HEK293 (cell line): Measurements from ENCODE around the gene PRRT3.

Experiments
- AEBP2 ChIP-seq: fragments of 450-650 bp; formaldehyde crosslinking; IDR thresholded peaks from 2 replicates; pipeline ENCODE4 v1.5.1; 2016; ENCODE audit warnings: missing biosample characterization, missing genetic modification characterization, borderline replicate concordance
- IKZF3 ChIP-seq: fragments of 450-650 bp; IDR thresholded peaks from 2 replicates; pipeline ENCODE4 v1.5.0; 2018; ENCODE audit warnings: missing biosample characterization, mild to moderate bottlenecking, missing genetic modification characterization, moderate library complexity
- KLF9 ChIP-seq: fragments of 450-650 bp; formaldehyde crosslinking; IDR thresholded peaks from 2 replicates; pipeline ENCODE4 v1.5.1; 2016; ENCODE audit warnings: missing biosample characterization, missing genetic modification characterization, low read depth
- MYNN ChIP-seq: fragments of 450-650 bp; formaldehyde crosslinking; IDR thresholded peaks from 2 replicates; pipeline ENCODE4 v1.5.1; 2016; ENCODE audit warnings: missing biosample characterization, missing genetic modification characterization, borderline replicate concordance
- REPIN1 ChIP-seq: fragments of 450-650 bp; formaldehyde crosslinking; IDR thresholded peaks from 2 replicates; pipeline ENCODE4 v1.5.1; 2017; ENCODE audit warnings: missing biosample characterization, missing genetic modification characterization, low read depth
- SALL2 ChIP-seq: fragments of 450-650 bp; formaldehyde crosslinking; IDR thresholded peaks from 2 replicates; pipeline ENCODE4 v1.5.0; 2017; ENCODE audit warnings: missing biosample characterization, mild to moderate bottlenecking, missing genetic modification characterization, borderline replicate concordance
- SCRT1 ChIP-seq: fragments of 450-650 bp; formaldehyde crosslinking; IDR thresholded peaks from 2 replicates; pipeline ENCODE4 v1.5.1; 2016; ENCODE audit warnings: missing biosample characterization, missing genetic modification characterization, borderline replicate concordance
- ZBTB48 ChIP-seq: fragments of 450-650 bp; formaldehyde crosslinking; IDR thresholded peaks from 2 replicates; pipeline ENCODE4 v1.5.1; 2016; ENCODE audit warnings: missing biosample characterization, missing genetic modification characterization
- ZBTB7A ChIP-seq: fragments of 450-650 bp; formaldehyde crosslinking; IDR thresholded peaks from 2 replicates; pipeline ENCODE4 v1.5.1; 2016; ENCODE audit warnings: low read depth, missing biosample characterization, missing genetic modification characterization
- ZEB2 ChIP-seq: fragments of 450-650 bp; formaldehyde crosslinking; IDR thresholded peaks from 2 replicates; pipeline ENCODE4 v1.5.1; 2016; ENCODE audit warnings: missing biosample characterization, missing genetic modification characterization
- ZFHX2 ChIP-seq: fragments of 450-650 bp; formaldehyde crosslinking; conservative IDR thresholded peaks from 2 replicates; pipeline ENCODE4 v1.5.1; 2016; ENCODE audit warnings: missing biosample characterization, missing genetic modification characterization
- ZFP41 ChIP-seq: fragments of 450-650 bp; formaldehyde crosslinking; IDR thresholded peaks from 2 replicates; pipeline ENCODE4 v1.5.1; 2016; ENCODE audit warnings: missing biosample characterization, missing genetic modification characterization, borderline replicate concordance
- ZFP69B ChIP-seq: fragments of 450-650 bp; formaldehyde crosslinking; IDR thresholded peaks from 2 replicates; pipeline ENCODE4 v1.5.1; 2016; ENCODE audit warnings: missing biosample characterization, missing genetic modification characterization
- ZNF140 ChIP-seq: fragments of 450-650 bp; formaldehyde crosslinking; IDR thresholded peaks from 2 replicates; pipeline ENCODE4 v1.5.1; 2016; ENCODE audit warnings: missing biosample characterization, missing genetic modification characterization
- ZNF2 ChIP-seq: fragments of 450-650 bp; formaldehyde crosslinking; IDR thresholded peaks from 2 replicates; pipeline ENCODE4 v1.5.1; 2016; ENCODE audit warnings: missing biosample characterization, missing genetic modification characterization
- ZNF202 ChIP-seq: fragments of 450-650 bp; formaldehyde crosslinking; IDR thresholded peaks from 2 replicates; pipeline ENCODE4 v1.5.1; 2016; ENCODE audit warnings: missing biosample characterization, missing genetic modification characterization, borderline replicate concordance
- ZNF26 ChIP-seq: fragments of 450-650 bp; formaldehyde crosslinking; IDR thresholded peaks from 2 replicates; pipeline ENCODE4 v1.5.1; 2016; ENCODE audit warnings: missing biosample characterization, missing genetic modification characterization
- ZNF280D ChIP-seq: fragments of 450-650 bp; formaldehyde crosslinking; IDR thresholded peaks from 2 replicates; pipeline ENCODE4 v1.5.1; 2016; ENCODE audit warnings: missing biosample characterization, missing genetic modification characterization
- ZNF398 ChIP-seq: fragments of 450-650 bp; formaldehyde crosslinking; IDR thresholded peaks from 2 replicates; pipeline ENCODE4 v1.5.1; 2017; ENCODE audit warnings: missing biosample characterization, missing genetic modification characterization
- ZNF416 ChIP-seq: fragments of 450-650 bp; formaldehyde crosslinking; IDR thresholded peaks from 2 replicates; pipeline ENCODE4 v1.5.1; 2016; ENCODE audit warnings: missing biosample characterization, missing genetic modification characterization
- ZNF473 ChIP-seq: fragments of 450-650 bp; formaldehyde crosslinking; IDR thresholded peaks from 2 replicates; pipeline ENCODE4 v1.5.1; 2017; ENCODE audit warnings: missing biosample characterization, missing genetic modification characterization
- ZNF529 ChIP-seq: fragments of 450-650 bp; formaldehyde crosslinking; IDR thresholded peaks from 2 replicates; pipeline ENCODE4 v1.5.1; 2017; ENCODE audit warnings: missing genetic modification characterization, missing biosample characterization; ENCODE audit not compliant: insufficient replicate concordance
- ZNF549 ChIP-seq: fragments of 450-650 bp; IDR thresholded peaks from 2 replicates; pipeline ENCODE4 v1.5.1; 2018; ENCODE audit warnings: missing biosample characterization, missing genetic modification characterization, mild to moderate bottlenecking, inconsistent platforms, moderate library complexity
- ZNF585B ChIP-seq: fragments of 450-650 bp; formaldehyde crosslinking; IDR thresholded peaks from 2 replicates; pipeline ENCODE4 v1.5.1; 2016; ENCODE audit warnings: missing biosample characterization, missing genetic modification characterization
- ZNF621 ChIP-seq: fragments of 450-650 bp; formaldehyde crosslinking; IDR thresholded peaks from 2 replicates; pipeline ENCODE4 v1.5.1; 2017; ENCODE audit warnings: missing biosample characterization, missing genetic modification characterization
- ZNF660 ChIP-seq: fragments of 450-650 bp; IDR thresholded peaks from 2 replicates; pipeline ENCODE4 v1.5.1; 2018; ENCODE audit warnings: missing biosample characterization, mild to moderate bottlenecking, missing genetic modification characterization
- ZNF692 ChIP-seq: fragments of 450-650 bp; formaldehyde crosslinking; IDR thresholded peaks from 2 replicates; pipeline ENCODE4 v1.5.1; 2016; ENCODE audit warnings: missing biosample characterization, missing genetic modification characterization
- ZNF76 ChIP-seq: fragments of 450-650 bp; formaldehyde crosslinking; IDR thresholded peaks from 2 replicates; pipeline ENCODE4; 2016; ENCODE audit warnings: low read depth, missing biosample characterization, missing genetic modification characterization, borderline replicate concordance
- ZNF776 ChIP-seq: fragments of 450-650 bp; formaldehyde crosslinking; IDR thresholded peaks from 2 replicates; pipeline ENCODE4 v1.5.0; 2017; ENCODE audit warnings: missing biosample characterization, missing genetic modification characterization, borderline replicate concordance
- ZSCAN30 ChIP-seq: fragments of 450-650 bp; IDR thresholded peaks from 2 replicates; pipeline ENCODE4 v1.5.1; 2018; ENCODE audit warnings: missing biosample characterization, mild to moderate bottlenecking, missing genetic modification characterization, moderate library complexity

PRRT3 gene

GRCh38 chr3:9946112-9947024, 5.8 kb downstream of the PRRT3 start (continued):
- no peak for TF ChIP-seq ZNF280D
- no peak for TF ChIP-seq SCRT1 (tag by site-specific recombination)
- no peak for TF ChIP-seq REPIN1 (tag by site-specific recombination)
- TF ChIP-seq ZBTB7A (tag by site-specific recombination): no peak
- peak; percentile 28; the same call in 1 of the 2 replicates for TF ChIP-seq ZFP69B
- 0 out of 2 replicates have a peak, but pooled peaks have one; percentile 33 for TF ChIP-seq ZEB2
- TF ChIP-seq ZFP41 (tag by site-specific recombination): no peak
- TF ChIP-seq ZNF660 (tag by site-specific recombination): peak; percentile 95
- peak; percentile 62 for TF ChIP-seq KLF9
- no peak for TF ChIP-seq ZNF140
- TF ChIP-seq ZNF2 (tag by site-specific recombination): 0 out of 2 replicates have a peak, but pooled peaks have one; percentile 15
- TF ChIP-seq ZNF549 (tag by site-specific recombination): no peak
- TF ChIP-seq AEBP2: no peak
- no peak for TF ChIP-seq ZNF776 (tag by site-specific recombination)
- TF ChIP-seq MYNN (tag by site-specific recombination): no peak
- peak; percentile 35; the same call in 1 of the 2 replicates for TF ChIP-seq ZNF398 (tag by site-specific recombination)
- no peak for TF ChIP-seq ZFHX2
- TF ChIP-seq ZNF529 (tag by site-specific recombination): no peak
- TF ChIP-seq IKZF3 (tag by site-specific recombination): 0 out of 2 replicates have a peak, but pooled peaks have one; percentile 11
- TF ChIP-seq ZNF76 (tag by site-specific recombination): peak; percentile 43; the same call in 1 of the 2 replicates
- no peak for TF ChIP-seq ZNF621 (tag by site-specific recombination)
- peak; percentile 80 for TF ChIP-seq ZNF692 (tag by site-specific recombination)
- TF ChIP-seq ZNF416 (tag by site-specific recombination): no peak
- TF ChIP-seq ZNF202 (tag by site-specific recombination): no peak
- no peak for TF ChIP-seq SALL2 (tag by site-specific recombination)
- TF ChIP-seq ZBTB48 (tag by site-specific recombination): peak; percentile 32; the same call in 1 of the 2 replicates
- TF ChIP-seq ZNF473 (tag by site-specific recombination): no peak
- TF ChIP-seq ZSCAN30: peak; percentile 96
- 0 out of 2 replicates have a peak, but pooled peaks have one; percentile 23 for TF ChIP-seq ZNF585B (tag by site-specific recombination)
- no peak for TF ChIP-seq ZNF26 (tag by site-specific recombination)
